Vagina (tissue), 2 donors: ENCODE measurements around the gene MEIKIN. TPM values are rescaled to one million over a fixed set of nuclear protein-coding genes. Genes with fewer than 3 reads are reported as not detected.

Source experiments
- DNase-seq, 2 donors: peaks; one replicate each; pipeline ENCODE4 v3.0.0-alpha.2; 2017; ENCODE audit errors: extremely low spot score in 2 of 2
- H3K27ac ChIP-seq: fragments of 200-600 bp; sonication (generic); one replicate; pipeline ENCODE4 v1.5.1; 2019
- H3K27me3 ChIP-seq: fragments of 200-600 bp; sonication (generic); one replicate; pipeline ENCODE4 v1.5.1; 2019
- H3K36me3 ChIP-seq, 2 donors: fragments of 200-600 bp; sonication (generic); one replicate each; pipeline ENCODE4 v1.5.1; 2017 to 2019
- H3K4me1 ChIP-seq: fragments of 200-600 bp; sonication (generic); one replicate; pipeline ENCODE4 v1.5.1; 2019
- H3K4me3 ChIP-seq, 2 donors: fragments of 200-600 bp; sonication (generic); 1 replicate in 1 of 2; 2 replicates in 1 of 2; pipeline ENCODE4 v1.5.1; 2016 to 2019
- H3K9me3 ChIP-seq: fragments of 200-600 bp; sonication (generic); one replicate; pipeline ENCODE4 v1.5.1; 2019
- CTCF ChIP-seq, 3 experiments: fragments of 450-650 bp in 2 of 3; fragments of 200-600 bp in 1 of 3; sonication (generic) in 1 of 3; IDR thresholded peaks; one replicate each; pipeline ENCODE4 v1.5.1; 2017 to 2019; ENCODE audit warnings: antibody characterized with exemption in 3 of 3, mild to moderate bottlenecking in 2 of 3, moderate library complexity in 2 of 3
- POLR2A ChIP-seq, 2 donors: fragments of 450-650 bp; IDR thresholded peaks; one replicate each; pipeline ENCODE4 v1.6.1; 2017; ENCODE audit warnings: antibody characterized with exemption in 2 of 2, mild to moderate bottlenecking in 2 of 2, moderate library complexity in 2 of 2
- POLR2AphosphoS5 ChIP-seq, 2 donors: sonication (generic); formaldehyde crosslinking; IDR thresholded peaks; one replicate each; pipeline ENCODE4 v1.9.0; 2017; ENCODE audit warnings: antibody characterized with exemption in 2 of 2, mild to moderate bottlenecking in 2 of 2, low read depth in 1 of 2; ENCODE audit not compliant: insufficient read depth in 1 of 2
- intact Hi-C: fragments of 100-400 bp; cut with DNase I; formaldehyde crosslinking; loops from one replicate; pipeline ENCODE4 v1.15.1; 2023
- total RNA-seq: library from RNA; depleted of rRNA; stranded (reverse); fragments of >200 nt; gene quantifications from one replicate; pipeline ENCODE4 v1.2.3, GENCODE V29; 2016

MEIKIN gene
- total RNA-seq, 1 donor from 2014 or later: not detected

DNA sequence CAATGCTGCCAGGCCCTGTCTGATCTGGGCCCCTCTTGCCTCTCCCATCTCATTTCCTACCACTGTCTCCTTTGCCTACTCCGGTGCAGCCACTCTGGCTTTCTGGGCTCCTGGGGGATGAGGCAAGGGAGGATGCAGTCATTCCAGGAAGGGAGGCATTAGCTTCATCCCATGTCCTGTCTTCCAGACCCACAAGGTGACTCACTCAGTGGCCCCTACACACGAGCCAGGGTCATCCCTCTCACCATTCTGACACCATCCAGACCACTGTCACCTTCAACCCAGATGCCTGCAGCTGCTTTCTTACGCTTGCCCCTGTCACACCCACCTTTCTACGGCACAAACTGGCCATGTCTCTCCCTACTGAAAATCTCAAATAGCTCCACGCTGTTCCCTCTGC lies 46.9 kb upstream of the MEIKIN start:
- Histone ChIP-seq H3K27me3 (no peaks in the 10 kb centered on the region), H3K4me1 (no peaks in the 10 kb centered on the region), H3K27ac (no peak overlapping the region), H3K9me3 (no peaks in the 10 kb centered on the region), H3K36me3 (no peaks in the 10 kb centered on the region), H3K4me3 (no peak overlapping the region)
- intact Hi-C loops: no loop called here
- TF ChIP-seq CTCF (IDR thresholded peaks at IDR 0.05) (no peak), POLR2AphosphoS5 (IDR thresholded peaks at IDR 0.05; ENCODE audit: insufficient read depth in 1 of 2, low read depth in 1 of 2) (no peak), POLR2A (IDR thresholded peaks at IDR 0.05) (no peak)
- DNase-seq: no peak

DNA sequence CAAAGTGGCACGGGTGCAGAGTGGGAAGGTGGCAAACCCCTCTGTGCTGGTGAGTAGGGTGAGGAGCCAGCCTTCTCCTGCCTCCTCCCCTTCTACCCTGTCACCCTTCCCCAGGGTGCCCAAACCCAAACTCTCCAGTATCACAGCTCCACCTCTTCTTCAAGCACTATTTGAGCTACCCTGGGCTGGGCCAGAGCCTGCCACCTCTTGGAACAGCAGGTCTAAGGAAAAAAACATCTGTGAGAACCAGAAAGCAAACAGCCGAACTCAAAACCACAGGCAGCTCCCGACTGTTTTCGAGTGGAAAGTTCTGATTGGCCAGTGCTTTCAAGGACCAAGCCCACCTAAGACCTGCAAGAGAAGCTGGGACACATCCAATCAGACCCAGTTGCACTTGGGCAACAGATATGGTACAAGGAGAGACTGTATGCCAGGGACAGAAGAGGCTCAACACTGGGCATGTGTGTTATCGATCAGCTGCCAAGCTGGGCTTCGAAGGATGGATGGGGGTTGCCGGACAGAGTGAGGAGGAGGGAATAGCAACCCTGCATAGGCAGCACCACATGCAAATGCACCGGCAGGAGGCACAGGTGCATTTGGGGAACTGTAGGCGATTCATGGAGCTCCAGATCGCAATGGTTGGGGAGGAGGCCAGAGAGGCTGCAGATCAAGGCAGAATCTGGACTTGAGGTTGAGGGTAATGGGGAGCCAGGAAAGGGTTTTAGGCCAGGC lies 46.3 kb upstream of the MEIKIN start:
- TF ChIP-seq POLR2A (IDR thresholded peaks at IDR 0.05) (no peak), CTCF (IDR thresholded peaks at IDR 0.05) (no peak), POLR2AphosphoS5 (IDR thresholded peaks at IDR 0.05; ENCODE audit: insufficient read depth in 1 of 2, low read depth in 1 of 2) (no peak)
- intact Hi-C loops: no loop called here

GRCh38 chr5:131990716-131991115 lies 45.3 kb upstream of the MEIKIN start:
- H3K4me3 ChIP-seq: no peak overlapping the region
- no peaks in the 10 kb centered on the region for H3K9me3 ChIP-seq
- no peaks in the 10 kb centered on the region for H3K36me3 ChIP-seq
- intact Hi-C loops: no loop called here
- TF ChIP-seq POLR2AphosphoS5 (IDR thresholded peaks at IDR 0.05; ENCODE audit: insufficient read depth in 1 of 2, low read depth in 1 of 2): no peak
- no peak for TF ChIP-seq CTCF (IDR thresholded peaks at IDR 0.05)
- no peak for TF ChIP-seq POLR2A (IDR thresholded peaks at IDR 0.05)
- H3K4me1 ChIP-seq: no peaks in the 10 kb centered on the region
- H3K27me3 ChIP-seq: no peaks in the 10 kb centered on the region
- DNase-seq: no peak
- no peak overlapping the region for H3K27ac ChIP-seq

More for the DNA sequence above, 46.3 kb upstream of the MEIKIN start:
- Histone ChIP-seq H3K4me3 (no peak overlapping the region), H3K36me3 (no peaks in the 10 kb centered on the region), H3K4me1 (no peaks in the 10 kb centered on the region), H3K9me3 (no peaks in the 10 kb centered on the region), H3K27ac (no peak overlapping the region), H3K27me3 (no peaks in the 10 kb centered on the region)
- DNase-seq: no peak

DNA sequence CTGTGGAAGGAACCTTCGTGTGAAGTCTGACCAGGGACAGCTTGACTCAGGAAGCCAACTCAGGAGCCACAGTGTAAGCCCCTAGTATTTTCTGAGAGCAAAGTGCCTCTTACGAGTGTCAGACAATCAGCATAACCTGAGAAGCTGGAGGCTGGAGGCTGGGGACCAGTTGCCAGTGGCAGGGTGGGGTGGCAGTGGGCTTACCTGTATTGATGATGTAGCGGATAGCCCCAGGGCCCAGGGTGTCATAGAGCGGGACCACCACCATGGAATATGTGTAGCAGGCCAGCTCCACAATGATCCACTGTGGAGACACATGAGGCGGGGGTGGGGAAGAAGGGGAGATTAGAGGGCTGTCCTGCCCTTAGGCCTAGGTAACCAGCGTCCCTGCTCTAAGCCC lies 43.1 kb upstream of the MEIKIN start:
- no peak for DNase-seq
- intact Hi-C loops: no loop called here
- no peak overlapping the region for H3K27ac ChIP-seq

More for the DNA sequence above, 43.1 kb upstream of the MEIKIN start:
- no peak for TF ChIP-seq POLR2AphosphoS5 (IDR thresholded peaks at IDR 0.05; ENCODE audit: insufficient read depth in 1 of 2, low read depth in 1 of 2)
- no peak for TF ChIP-seq POLR2A (IDR thresholded peaks at IDR 0.05)
- no peak for TF ChIP-seq CTCF (IDR thresholded peaks at IDR 0.05)
- no peak overlapping the region for H3K4me3 ChIP-seq
- H3K9me3 ChIP-seq: no peaks in the 10 kb centered on the region
- H3K4me1 ChIP-seq: no peaks in the 10 kb centered on the region
- no peaks in the 10 kb centered on the region for H3K36me3 ChIP-seq
- H3K27me3 ChIP-seq: no peaks in the 10 kb centered on the region
